NB4 (cell line): ENCODE results near the gene BAHCC1.

Source experiments
- DNase-seq: peaks from one replicate; pipeline ENCODE4 v3.0.0; 2010; ENCODE audit warnings: low read depth
- H3K4me3 ChIP-seq: one replicate; pipeline ENCODE4 v1.5.1; 2011; ENCODE audit warnings: mild to moderate bottlenecking, low read depth, low read length, moderate library complexity
- MYC ChIP-seq: IDR thresholded peaks from 2 replicates; pipeline ENCODE4 v1.6.1; 2011; ENCODE audit warnings: low read depth, low read length
- POLR2A ChIP-seq: IDR thresholded peaks from 2 replicates; pipeline ENCODE4 v1.6.1; 2011; ENCODE audit warnings: mild to moderate bottlenecking; ENCODE audit not compliant: insufficient read length; ENCODE audit errors: extremely low read depth
- TF ChIP-seq, protein P1 (sequence below): IDR thresholded peaks from one replicate; pipeline ENCODE4 v1.5.1; 2012; ENCODE audit warnings: low read depth, low read length
- TF ChIP-seq, protein P2 (sequence below): IDR thresholded peaks from 2 replicates; pipeline ENCODE4 v1.6.1; 2011; ENCODE audit warnings: low read depth, low read length

BAHCC1 gene

DNA sequence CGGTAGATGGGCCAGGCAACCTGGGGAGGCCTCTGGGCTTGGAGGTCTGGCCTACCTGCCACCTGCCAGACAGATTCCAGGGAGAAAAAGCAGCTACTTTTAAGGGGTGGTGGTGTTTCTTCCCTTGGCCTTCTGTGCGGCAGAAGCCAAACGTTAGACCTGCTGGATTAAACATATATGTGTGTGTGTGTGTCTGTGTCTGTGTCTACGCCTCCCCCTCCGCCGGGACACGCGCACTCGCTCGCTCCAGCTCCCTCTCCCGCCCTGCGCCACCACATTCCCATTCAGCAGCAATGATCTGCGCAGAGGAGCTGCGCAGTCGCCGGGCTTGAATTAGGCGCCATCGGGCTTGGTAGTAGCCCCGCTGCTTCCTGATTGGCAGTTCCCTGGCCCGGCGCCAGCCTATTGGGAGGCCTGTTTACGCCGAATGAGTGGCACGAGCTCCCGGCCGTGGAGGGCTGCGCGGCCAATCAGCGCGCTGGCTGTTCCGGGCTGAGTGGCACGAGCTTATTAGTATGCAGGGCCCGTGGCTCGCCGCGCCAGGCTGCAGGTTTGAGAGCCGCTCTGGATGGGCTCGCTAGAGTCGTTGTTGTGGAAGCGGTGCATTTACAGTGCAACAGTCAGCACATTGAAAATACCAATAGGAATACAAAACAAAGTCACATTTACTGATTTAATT, at the start of gene BAHCC1:
Gene BAHCC1, plus strand, starts transcription at position 537 of the 679 bp plus-strand sequence. CDS start 4,283 bp downstream, outside the sequence.
- TF ChIP-seq, protein P1, sequence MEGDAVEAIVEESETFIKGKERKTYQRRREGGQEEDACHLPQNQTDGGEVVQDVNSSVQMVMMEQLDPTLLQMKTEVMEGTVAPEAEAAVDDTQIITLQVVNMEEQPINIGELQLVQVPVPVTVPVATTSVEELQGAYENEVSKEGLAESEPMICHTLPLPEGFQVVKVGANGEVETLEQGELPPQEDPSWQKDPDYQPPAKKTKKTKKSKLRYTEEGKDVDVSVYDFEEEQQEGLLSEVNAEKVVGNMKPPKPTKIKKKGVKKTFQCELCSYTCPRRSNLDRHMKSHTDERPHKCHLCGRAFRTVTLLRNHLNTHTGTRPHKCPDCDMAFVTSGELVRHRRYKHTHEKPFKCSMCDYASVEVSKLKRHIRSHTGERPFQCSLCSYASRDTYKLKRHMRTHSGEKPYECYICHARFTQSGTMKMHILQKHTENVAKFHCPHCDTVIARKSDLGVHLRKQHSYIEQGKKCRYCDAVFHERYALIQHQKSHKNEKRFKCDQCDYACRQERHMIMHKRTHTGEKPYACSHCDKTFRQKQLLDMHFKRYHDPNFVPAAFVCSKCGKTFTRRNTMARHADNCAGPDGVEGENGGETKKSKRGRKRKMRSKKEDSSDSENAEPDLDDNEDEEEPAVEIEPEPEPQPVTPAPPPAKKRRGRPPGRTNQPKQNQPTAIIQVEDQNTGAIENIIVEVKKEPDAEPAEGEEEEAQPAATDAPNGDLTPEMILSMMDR, result no peak
- peak; percentile 50; the same call in 1 of the 2 replicates for TF ChIP-seq MYC
- TF ChIP-seq, protein P2, sequence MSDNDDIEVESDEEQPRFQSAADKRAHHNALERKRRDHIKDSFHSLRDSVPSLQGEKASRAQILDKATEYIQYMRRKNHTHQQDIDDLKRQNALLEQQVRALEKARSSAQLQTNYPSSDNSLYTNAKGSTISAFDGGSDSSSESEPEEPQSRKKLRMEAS, result peak; percentile 79
- peak; percentile 99 for TF ChIP-seq POLR2A
- DNase-seq, result peak; percentile 100
- peak within 1 kb of the TSS; percentile 76 for H3K4me3 ChIP-seq

DNA sequence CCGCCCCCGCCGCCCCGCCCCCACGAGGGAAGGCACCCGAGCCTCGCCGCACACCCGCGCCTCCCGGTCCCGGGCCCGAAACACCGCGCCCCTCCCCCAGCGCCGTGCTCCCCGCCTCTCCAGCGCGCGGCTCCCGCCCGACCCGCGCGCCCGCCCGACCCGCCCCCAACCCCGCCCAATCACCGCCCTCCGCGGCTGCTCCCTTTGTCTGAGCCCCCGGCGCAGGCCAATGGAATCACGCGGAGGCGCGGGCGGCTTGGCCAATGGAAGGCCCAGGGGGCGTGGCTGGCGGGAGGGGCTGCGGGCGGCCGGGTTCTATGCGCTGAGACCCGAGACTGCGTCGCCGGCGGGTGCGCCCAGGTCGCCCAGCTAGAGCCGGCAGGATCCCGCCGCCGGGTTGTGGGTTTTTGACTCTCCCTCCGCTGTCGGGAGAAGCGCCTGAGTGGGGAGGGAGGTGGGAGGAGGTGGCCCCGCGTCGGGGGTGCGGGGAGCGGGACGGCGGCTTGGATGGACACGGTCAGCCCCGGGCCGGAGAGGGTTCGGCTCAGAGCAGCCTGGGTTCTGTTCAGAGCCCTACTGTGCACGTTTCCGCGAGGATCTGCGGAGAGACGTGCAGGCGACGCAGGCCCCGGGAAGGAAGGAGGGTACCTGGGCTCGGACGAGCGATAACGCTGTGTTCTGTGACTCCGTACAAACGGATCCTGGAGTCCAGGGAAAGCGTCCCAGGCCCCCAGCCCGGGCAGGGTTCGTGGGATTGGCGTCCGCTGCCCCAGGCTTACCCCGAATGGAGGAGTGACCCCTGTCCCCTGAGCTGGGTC, 49.0 kb upstream of the BAHCC1 start:
- peak; percentile 97 for DNase-seq
- peak overlapping the region; percentile 53 for H3K4me3 ChIP-seq
- no peak for TF ChIP-seq MYC
- peak; percentile 42 for TF ChIP-seq POLR2A
- TF ChIP-seq, protein P1, result no peak
- TF ChIP-seq, protein P2, result no peak

DNA sequence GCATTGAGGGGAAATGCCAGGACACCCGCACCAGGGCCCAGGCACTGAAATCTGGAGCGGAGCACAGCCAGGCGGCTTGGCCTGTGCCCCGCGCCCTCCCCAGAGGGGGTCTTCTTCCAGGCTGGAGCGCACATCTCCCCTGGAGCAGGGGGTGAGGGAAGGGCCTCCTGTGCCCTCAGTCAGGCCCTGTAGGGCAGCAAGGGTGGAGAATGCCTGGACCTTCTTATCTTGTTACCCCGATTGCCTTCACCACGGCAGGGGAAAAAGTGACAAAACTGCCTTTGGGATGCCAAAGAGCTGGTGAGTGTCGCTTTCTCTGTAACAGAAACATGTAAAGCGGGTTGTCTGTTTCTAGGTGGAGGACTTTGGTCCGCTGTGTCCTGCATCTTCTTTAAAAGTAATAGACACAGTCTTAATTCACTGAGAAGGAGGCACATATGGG, 48.3 kb upstream of the BAHCC1 start:
- DNase-seq, result no peak
- no peak overlapping the region for H3K4me3 ChIP-seq
- TF ChIP-seq POLR2A (no peak), MYC (no peak)
- TF ChIP-seq, protein P2, result no peak
- TF ChIP-seq, protein P1, result no peak

DNA sequence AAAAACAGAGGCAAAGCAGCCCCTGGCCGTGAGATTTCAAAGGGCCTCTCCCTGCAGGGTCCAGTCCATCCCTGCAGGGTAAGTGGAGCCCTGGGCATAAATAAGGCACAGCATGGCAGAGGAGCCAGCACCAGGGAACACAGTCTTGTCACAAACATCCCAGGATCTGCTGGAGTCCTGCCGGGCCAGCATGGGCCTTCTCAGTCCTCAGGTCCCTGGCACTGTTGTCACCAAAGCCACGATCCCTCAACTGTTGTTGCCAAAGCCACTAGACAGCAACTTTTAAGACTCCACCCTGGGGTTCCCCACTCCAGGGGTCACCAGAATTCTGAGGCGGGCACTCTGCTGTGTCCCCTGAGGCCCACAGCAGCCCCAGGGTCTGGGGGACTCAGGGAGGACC, 47.8 kb upstream of the BAHCC1 start:
- H3K4me3 ChIP-seq, result no peak overlapping the region
- DNase-seq, result no peak

More for the DNA sequence above, 47.8 kb upstream of the BAHCC1 start:
- TF ChIP-seq, protein P1, result no peak
- no peak for TF ChIP-seq MYC
- TF ChIP-seq POLR2A, result no peak
- TF ChIP-seq, protein P2, result no peak
